Vagina (tissue), 2 donors: Measurements from ENCODE around the gene RAB27A. TPM values are rescaled to one million over a fixed set of nuclear protein-coding genes. Genes with fewer than 3 reads are reported as not detected.

ENCODE experiments used
- DNase-seq, 2 donors: peaks; one replicate each; pipeline ENCODE4 v3.0.0-alpha.2; 2017; ENCODE audit errors: extremely low spot score in 2 of 2
- H3K27ac ChIP-seq: fragments of 200-600 bp; sonication (generic); one replicate; pipeline ENCODE4 v1.5.1; 2019
- H3K27me3 ChIP-seq: fragments of 200-600 bp; sonication (generic); one replicate; pipeline ENCODE4 v1.5.1; 2019
- H3K36me3 ChIP-seq, 2 donors: fragments of 200-600 bp; sonication (generic); one replicate each; pipeline ENCODE4 v1.5.1; 2017 to 2019
- H3K4me1 ChIP-seq: fragments of 200-600 bp; sonication (generic); one replicate; pipeline ENCODE4 v1.5.1; 2019
- H3K4me3 ChIP-seq, 2 donors: fragments of 200-600 bp; sonication (generic); 1 replicate in 1 of 2; 2 replicates in 1 of 2; pipeline ENCODE4 v1.5.1; 2016 to 2019
- H3K9me3 ChIP-seq: fragments of 200-600 bp; sonication (generic); one replicate; pipeline ENCODE4 v1.5.1; 2019
- POLR2A ChIP-seq, 2 donors: fragments of 450-650 bp; IDR thresholded peaks; one replicate each; pipeline ENCODE4 v1.6.1; 2017; ENCODE audit warnings: antibody characterized with exemption in 2 of 2, mild to moderate bottlenecking in 2 of 2, moderate library complexity in 2 of 2
- POLR2AphosphoS5 ChIP-seq, 2 donors: sonication (generic); formaldehyde crosslinking; IDR thresholded peaks; one replicate each; pipeline ENCODE4 v1.9.0; 2017; ENCODE audit warnings: antibody characterized with exemption in 2 of 2, mild to moderate bottlenecking in 2 of 2, low read depth in 1 of 2; ENCODE audit not compliant: insufficient read depth in 1 of 2
- intact Hi-C: fragments of 100-400 bp; cut with DNase I; formaldehyde crosslinking; loops from one replicate; pipeline ENCODE4 v1.15.1; 2023
- total RNA-seq: library from RNA; depleted of rRNA; stranded (reverse); fragments of >200 nt; gene quantifications from one replicate; pipeline ENCODE4 v1.2.3, GENCODE V29; 2016
- TF ChIP-seq, protein P1 (sequence below), 3 experiments: fragments of 450-650 bp in 2 of 3; fragments of 200-600 bp in 1 of 3; sonication (generic) in 1 of 3; IDR thresholded peaks; one replicate each; pipeline ENCODE4 v1.5.1; 2017 to 2019; ENCODE audit warnings: antibody characterized with exemption in 3 of 3, mild to moderate bottlenecking in 2 of 3, moderate library complexity in 2 of 3

The RAB27A gene
- total RNA-seq, 1 donor from 2014 or later = 29.5 TPM

GRCh38 chr15:55237219-55238130 lies 52.1 kb downstream of the RAB27A start:
- H3K36me3 ChIP-seq = peaks cover 0 to 5% of the 10 kb centered on the region in 2 donors
- H3K4me3 ChIP-seq = no peak overlapping the region
- H3K27ac ChIP-seq = no peak overlapping the region
- no peaks in the 10 kb centered on the region for H3K9me3 ChIP-seq
- no peaks in the 10 kb centered on the region for H3K27me3 ChIP-seq
- TF ChIP-seq POLR2A (IDR thresholded peaks at IDR 0.05) = no peak
- no peak for TF ChIP-seq POLR2AphosphoS5 (IDR thresholded peaks at IDR 0.05; ENCODE audit: insufficient read depth in 1 of 2, low read depth in 1 of 2)
- TF ChIP-seq, protein P1, sequence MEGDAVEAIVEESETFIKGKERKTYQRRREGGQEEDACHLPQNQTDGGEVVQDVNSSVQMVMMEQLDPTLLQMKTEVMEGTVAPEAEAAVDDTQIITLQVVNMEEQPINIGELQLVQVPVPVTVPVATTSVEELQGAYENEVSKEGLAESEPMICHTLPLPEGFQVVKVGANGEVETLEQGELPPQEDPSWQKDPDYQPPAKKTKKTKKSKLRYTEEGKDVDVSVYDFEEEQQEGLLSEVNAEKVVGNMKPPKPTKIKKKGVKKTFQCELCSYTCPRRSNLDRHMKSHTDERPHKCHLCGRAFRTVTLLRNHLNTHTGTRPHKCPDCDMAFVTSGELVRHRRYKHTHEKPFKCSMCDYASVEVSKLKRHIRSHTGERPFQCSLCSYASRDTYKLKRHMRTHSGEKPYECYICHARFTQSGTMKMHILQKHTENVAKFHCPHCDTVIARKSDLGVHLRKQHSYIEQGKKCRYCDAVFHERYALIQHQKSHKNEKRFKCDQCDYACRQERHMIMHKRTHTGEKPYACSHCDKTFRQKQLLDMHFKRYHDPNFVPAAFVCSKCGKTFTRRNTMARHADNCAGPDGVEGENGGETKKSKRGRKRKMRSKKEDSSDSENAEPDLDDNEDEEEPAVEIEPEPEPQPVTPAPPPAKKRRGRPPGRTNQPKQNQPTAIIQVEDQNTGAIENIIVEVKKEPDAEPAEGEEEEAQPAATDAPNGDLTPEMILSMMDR (IDR thresholded peaks at IDR 0.05) = no peak
- DNase-seq = no peak
- intact Hi-C loops = no loop called here
- peaks cover 4% of the 10 kb centered on the region for H3K4me1 ChIP-seq

DNA sequence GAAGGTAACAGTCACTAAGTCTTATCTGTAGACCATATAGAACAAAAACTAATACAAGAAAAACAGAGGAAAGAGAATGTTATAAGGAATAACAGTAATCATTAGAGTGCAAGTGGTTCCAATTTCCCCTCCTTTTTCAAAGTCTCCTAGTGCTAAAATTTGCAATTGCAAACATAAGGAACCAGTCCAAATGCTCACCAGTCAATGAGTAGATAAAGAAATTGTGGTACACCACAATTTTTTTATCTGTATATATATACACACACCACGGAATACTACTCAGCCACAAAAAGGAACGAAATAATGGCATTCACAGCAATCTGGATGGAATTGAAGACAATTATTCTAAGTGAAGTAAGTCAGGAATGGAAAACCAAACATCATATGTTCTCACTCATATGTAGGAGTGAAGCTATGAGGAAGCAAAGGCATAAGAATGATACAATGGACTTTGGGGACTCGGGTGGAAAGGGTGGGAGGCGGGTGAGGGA lies 54.0 kb downstream of the RAB27A start:
- TF ChIP-seq POLR2A (IDR thresholded peaks at IDR 0.05) (no peak), POLR2AphosphoS5 (IDR thresholded peaks at IDR 0.05; ENCODE audit: insufficient read depth in 1 of 2, low read depth in 1 of 2) (no peak)
- TF ChIP-seq, protein P1 (IDR thresholded peaks at IDR 0.05) = no peak
- peaks cover 4% of the 10 kb centered on the region for H3K4me1 ChIP-seq
- H3K4me3 ChIP-seq = no peak overlapping the region
- DNase-seq = no peak
- no peak overlapping the region for H3K27ac ChIP-seq
- no peaks in the 10 kb centered on the region for H3K27me3 ChIP-seq
- intact Hi-C loops = no loop called here
- no peaks in the 10 kb centered on the region for H3K9me3 ChIP-seq
- peaks cover 0 to 5% of the 10 kb centered on the region in 2 donors for H3K36me3 ChIP-seq

DNA sequence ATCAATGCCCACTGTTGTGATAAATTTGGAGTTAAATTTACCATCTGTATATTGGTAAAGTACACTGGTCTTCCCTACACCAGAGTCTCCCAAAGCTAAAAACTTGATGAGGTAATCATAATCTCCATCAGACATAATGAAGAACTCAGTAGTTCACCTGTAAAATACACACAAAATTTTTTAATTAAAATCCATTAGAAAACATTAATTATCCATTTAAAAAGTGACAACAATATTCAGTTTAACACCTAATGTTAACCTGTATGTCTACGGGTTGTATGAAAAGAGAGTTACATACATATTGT lies 54.9 kb downstream of the RAB27A start:
- Histone ChIP-seq H3K27ac (no peak overlapping the region), H3K4me1 (peaks cover 4% of the 10 kb centered on the region), H3K9me3 (no peaks in the 10 kb centered on the region), H3K36me3 (peaks cover 0 to 5% of the 10 kb centered on the region in 2 donors), H3K4me3 (no peak overlapping the region), H3K27me3 (no peaks in the 10 kb centered on the region)
- intact Hi-C loops = no loop called here
- DNase-seq = no peak
- TF ChIP-seq POLR2A (IDR thresholded peaks at IDR 0.05) = no peak
- TF ChIP-seq POLR2AphosphoS5 (IDR thresholded peaks at IDR 0.05; ENCODE audit: insufficient read depth in 1 of 2, low read depth in 1 of 2) = no peak
- TF ChIP-seq, protein P1 (IDR thresholded peaks at IDR 0.05) = no peak

DNA sequence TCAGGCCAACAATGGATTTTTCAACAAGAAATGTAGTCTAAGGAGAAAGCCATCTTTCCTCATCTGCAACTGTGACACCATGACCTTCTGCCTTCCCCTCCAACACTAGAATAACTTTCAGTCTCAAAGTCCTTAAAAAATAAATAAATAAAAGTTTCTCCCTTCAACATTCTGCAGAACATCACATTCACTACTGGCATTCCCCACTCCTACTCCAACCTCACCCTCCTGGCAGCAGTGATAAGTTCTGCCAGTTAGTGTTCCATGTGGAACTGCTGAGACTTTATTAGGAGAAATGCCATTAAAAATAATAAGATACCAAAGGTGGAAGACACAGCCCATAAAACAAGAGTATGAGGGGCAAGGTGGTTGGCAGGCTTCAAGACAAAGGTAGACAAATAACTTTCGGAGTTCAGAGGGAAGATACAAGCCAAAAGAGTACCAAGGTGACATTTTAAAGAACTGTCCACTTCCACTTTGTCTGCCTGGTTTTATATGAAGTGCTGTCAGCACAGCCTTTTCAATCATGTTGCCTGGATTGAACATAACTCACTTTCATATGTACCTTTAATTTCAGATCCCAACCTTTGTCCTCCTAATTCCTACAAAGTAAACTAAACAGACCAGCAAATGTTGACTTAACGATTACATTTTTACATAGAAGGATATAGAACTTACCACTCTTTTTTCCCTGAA lies 55.4 kb downstream of the RAB27A start:
- H3K27me3 ChIP-seq = no peaks in the 10 kb centered on the region
- TF ChIP-seq POLR2AphosphoS5 (IDR thresholded peaks at IDR 0.05; ENCODE audit: insufficient read depth in 1 of 2, low read depth in 1 of 2) = no peak
- H3K9me3 ChIP-seq = no peaks in the 10 kb centered on the region
- no peak overlapping the region for H3K27ac ChIP-seq
- H3K36me3 ChIP-seq = peaks cover 0 to 5% of the 10 kb centered on the region in 2 donors
- no peak overlapping the region for H3K4me3 ChIP-seq
- no peak for DNase-seq
- peaks cover under 1% of the 10 kb centered on the region for H3K4me1 ChIP-seq
- intact Hi-C loops = no loop called here

GRCh38 chr15:55231455-55231854 lies 58.2 kb downstream of the RAB27A start:
- TF ChIP-seq POLR2A (IDR thresholded peaks at IDR 0.05) = no peak
- TF ChIP-seq, protein P1 (IDR thresholded peaks at IDR 0.05) = no peak
- no peak for TF ChIP-seq POLR2AphosphoS5 (IDR thresholded peaks at IDR 0.05; ENCODE audit: insufficient read depth in 1 of 2, low read depth in 1 of 2)
- H3K9me3 ChIP-seq = no peaks in the 10 kb centered on the region
- no peaks in the 10 kb centered on the region for H3K4me1 ChIP-seq
- H3K36me3 ChIP-seq = peaks cover 0 to 5% of the 10 kb centered on the region in 2 donors
- DNase-seq = no peak
- H3K27me3 ChIP-seq = no peaks in the 10 kb centered on the region
- no peak overlapping the region for H3K27ac ChIP-seq
- H3K4me3 ChIP-seq = no peak overlapping the region
- intact Hi-C loops = no loop called here
